H1 (cell line): Measurements from ENCODE around the gene LRBA. TPM values are rescaled to one million over a fixed set of nuclear protein-coding genes. Genes with fewer than 3 reads are reported as not detected.

Experiments used
- CTCF ChIA-PET: fragments of 300-600 bp; sonication (Branson Sonifier 250); formaldehyde crosslinking; loops from one replicate; lab custom pipeline; 2021; ENCODE audit not compliant: partially characterized antibody; lab: Charles Lee
- POLR2A ChIA-PET: fragments of 300-600 bp; sonication (Branson Sonifier 250); formaldehyde crosslinking; loops from one replicate; lab custom pipeline; 2021; ENCODE audit warnings: inconsistent platforms; ENCODE audit not compliant: partially characterized antibody; lab: Charles Lee
- DNase-seq, 2 experiments: peaks; one replicate each; pipeline versions ENCODE4 v3.0.0 to v3.0.0-alpha.2; 2010 to 2022; ENCODE audit warnings: low spot score in 2 of 2, low read depth in 1 of 2, mixed read lengths in 1 of 2
- FAIRE-seq: peaks from 2 replicates; lab custom pipeline; 2011; peaks lifted over from hg19 to GRCh38; lab: Jason Lieb, UNC
- H2AFZ ChIP-seq: 2 replicates; pipeline ENCODE4 v1.8.1; 2012; ENCODE audit warnings: low read length, inconsistent platforms
- H2AK5ac ChIP-seq: 2 replicates; pipeline ENCODE4 v1.6.1; 2013; ENCODE audit warnings: low read depth, low read length
- H2BK120ac ChIP-seq: replicated peaks from 2 replicates; pipeline ENCODE3; 2013; ENCODE audit warnings: low read depth, low read length, inconsistent platforms
- H2BK12ac ChIP-seq: 2 replicates; pipeline ENCODE4 v1.6.1; 2013; ENCODE audit warnings: low read depth, low read length
- H2BK15ac ChIP-seq: 2 replicates; pipeline ENCODE4 v1.6.1; 2013; ENCODE audit warnings: low read length
- H2BK20ac ChIP-seq: 2 replicates; pipeline ENCODE4 v1.6.1; 2013; ENCODE audit warnings: low read length
- H2BK5ac ChIP-seq: 2 replicates; pipeline ENCODE4 v1.6.1; 2013; ENCODE audit warnings: low read depth, low read length
- H3K14ac ChIP-seq: 2 replicates; pipeline ENCODE4 v1.6.1; 2013; ENCODE audit warnings: inconsistent platforms; ENCODE audit not compliant: insufficient read length
- H3K18ac ChIP-seq: 2 replicates; pipeline ENCODE4 v1.6.1; 2013; ENCODE audit warnings: low read length; ENCODE audit errors: extremely low read depth
- H3K23ac ChIP-seq: 2 replicates; pipeline ENCODE4 v1.6.1; 2013; ENCODE audit warnings: inconsistent platforms; ENCODE audit not compliant: insufficient read length
- H3K23me2 ChIP-seq: 2 replicates; pipeline ENCODE4 v1.6.1; 2013; ENCODE audit warnings: low read depth, low read length
- H3K27ac ChIP-seq: 2 replicates; pipeline ENCODE4 v1.6.1; 2011; ENCODE audit warnings: low read depth, low read length, inconsistent platforms
- H3K27me3 ChIP-seq, 4 experiments: replicated peaks in 1 of 4; 1 replicate in 1 of 4; 2 replicates in 3 of 4; pipeline versions ENCODE4 v1.6.1 to v1.8.1; 2011 to 2013; ENCODE audit warnings: low read length in 3 of 4, mild to moderate bottlenecking in 3 of 4, inconsistent platforms in 2 of 4, mixed read lengths in 2 of 4, moderate library complexity in 1 of 4; ENCODE audit not compliant: control insufficient read depth in 3 of 4, insufficient read depth in 3 of 4; ENCODE audit errors: extremely low read depth in 1 of 4
- H3K36me3 ChIP-seq, 4 experiments: 2 replicates each; pipeline versions ENCODE4 v1.6.1 to v1.8.1; 2011 to 2013; ENCODE audit warnings: mild to moderate bottlenecking in 4 of 4, low read length in 3 of 4, moderate library complexity in 2 of 4, control low read depth in 1 of 4, inconsistent platforms in 1 of 4; ENCODE audit not compliant: insufficient read depth in 4 of 4, control insufficient read depth in 2 of 4
- H3K4ac ChIP-seq: replicated peaks from 2 replicates; pipeline ENCODE3; 2013; ENCODE audit warnings: low read length, low read depth, mixed read lengths, inconsistent platforms; ENCODE audit not compliant: insufficient read length
- H3K4me1 ChIP-seq, 4 experiments: replicated peaks in 1 of 4; 1 replicate in 1 of 4; 2 replicates in 3 of 4; pipeline versions ENCODE4 v1.6.1 to v1.8.1; 2011 to 2013; ENCODE audit warnings: low read length in 3 of 4, inconsistent platforms in 2 of 4, mixed read lengths in 1 of 4; ENCODE audit not compliant: insufficient read depth in 4 of 4, control insufficient read depth in 3 of 4
- H3K4me2 ChIP-seq, 2 experiments: 2 replicates each; pipeline versions ENCODE4 v1.6.1 to v1.8.1; 2011 to 2013; ENCODE audit warnings: low read depth in 2 of 2, low read length in 2 of 2, control low read depth in 1 of 2, inconsistent platforms in 1 of 2, mild to moderate bottlenecking in 1 of 2; ENCODE audit not compliant: insufficient read depth in 1 of 2
- H3K4me3 ChIP-seq, 4 experiments: fragments of 200-600, 300-600 bp in 1 of 4; sonication (generic), shearing (Covaris generic), sonication (Bioruptor Twin) in 1 of 4; 2 replicates each; pipeline versions ENCODE4 v1.5.1 to v1.8.1; 2011 to 2016; ENCODE audit warnings: low read length in 4 of 4, low read depth in 3 of 4, control low read depth in 2 of 4, inconsistent platforms in 2 of 4, mild to moderate bottlenecking in 2 of 4, mixed read lengths in 1 of 4, moderate library complexity in 1 of 4; ENCODE audit not compliant: insufficient read depth in 2 of 4; ENCODE audit errors: extremely low read depth in 1 of 4
- H3K56ac ChIP-seq: replicated peaks from 2 replicates; pipeline ENCODE3; 2013; ENCODE audit warnings: low read depth, mild to moderate bottlenecking, mixed read lengths, low read length, inconsistent platforms; ENCODE audit not compliant: insufficient read length
- H3K79me1 ChIP-seq: 2 replicates; pipeline ENCODE4 v1.6.1; 2013; ENCODE audit warnings: low read depth, low read length, control low read depth
- H3K79me2 ChIP-seq, 2 experiments: 2 replicates each; pipeline versions ENCODE4 v1.6.1 to v1.8.1; 2012 to 2013; ENCODE audit warnings: low read length in 2 of 2, mild to moderate bottlenecking in 2 of 2, inconsistent platforms in 1 of 2; ENCODE audit not compliant: insufficient read depth in 2 of 2, control insufficient read depth in 1 of 2
- H3K9ac ChIP-seq, 4 experiments: replicated peaks in 1 of 4; 1 replicate in 1 of 4; 2 replicates in 3 of 4; pipeline versions ENCODE4 v1.6.1 to v1.8.1; 2011 to 2013; ENCODE audit warnings: low read depth in 3 of 4, low read length in 3 of 4, control low read depth in 2 of 4, mild to moderate bottlenecking in 2 of 4, moderate library complexity in 2 of 4, inconsistent platforms in 1 of 4; ENCODE audit errors: extremely low read depth in 1 of 4
- H3K9me3 ChIP-seq, 2 experiments: 2 replicates each; pipeline versions ENCODE4 v1.6.1 to v1.8.1; 2012 to 2013; ENCODE audit warnings: mild to moderate bottlenecking in 2 of 2, moderate library complexity in 2 of 2, control low read depth in 1 of 2, inconsistent platforms in 1 of 2, low read depth in 1 of 2, low read length in 1 of 2, mixed read lengths in 1 of 2; ENCODE audit not compliant: insufficient read depth in 2 of 2
- H4K20me1 ChIP-seq, 2 experiments: replicated peaks in 1 of 2; 2 replicates each; pipeline versions ENCODE3 to v1.8.1; 2011 to 2013; ENCODE audit warnings: inconsistent platforms in 2 of 2, low read length in 2 of 2, mild to moderate bottlenecking in 1 of 2; ENCODE audit not compliant: insufficient read depth in 2 of 2, control insufficient read depth in 1 of 2
- H4K5ac ChIP-seq: 2 replicates; pipeline ENCODE4 v1.6.1; 2013; ENCODE audit warnings: low read length, low read depth, mixed read lengths, inconsistent platforms; ENCODE audit not compliant: insufficient read length
- H4K8ac ChIP-seq: 2 replicates; pipeline ENCODE4 v1.8.0; 2013; ENCODE audit warnings: mild to moderate bottlenecking, moderate library complexity, low read length, inconsistent platforms; ENCODE audit not compliant: insufficient read depth; ENCODE audit errors: extremely low read depth
- H4K91ac ChIP-seq: replicated peaks from 2 replicates; pipeline ENCODE3; 2013; ENCODE audit warnings: low read length, mixed read lengths, inconsistent platforms; ENCODE audit not compliant: insufficient read length
- MAFK ChIP-seq: IDR thresholded peaks from 2 replicates; pipeline ENCODE4 v1.6.1; 2012; ENCODE audit warnings: low read depth, mild to moderate bottlenecking, improper control_type of control experiment, low read length
- YY1 ChIP-seq: IDR thresholded peaks from 2 replicates; pipeline ENCODE4 v1.6.1; 2011; ENCODE audit warnings: low read depth, mild to moderate bottlenecking, low read length
- WGBS, 2 experiments: shearing (Covaris generic) in 1 of 2; methylation state at CpG; one replicate each; pipeline versions ENCODE4 v1.1.6 to v1.1.7; 2013 to 2015; ENCODE audit warnings: low lambda C conversion rate in 2 of 2, mixed read lengths in 2 of 2, inconsistent platforms in 1 of 2, low coverage in 1 of 2, missing lambda C conversion rate in 1 of 2; ENCODE audit not compliant: insufficient replicate concordance in 2 of 2, insufficient coverage in 1 of 2, insufficient read length in 1 of 2; ENCODE audit errors: extremely low coverage in 1 of 2, missing lambda C conversion rate in 1 of 2; 5-methylcytosine and 5-hydroxymethylcytosine counted together
- polyA plus RNA-seq, 7 experiments: library from polyadenylated mRNA; depleted of rRNA in 3 of 7; stranded (reverse) in 5 of 7; unstranded in 2 of 7; fragments of >200 nt in 5 of 7; fragments of 200-250 nt in 2 of 7; gene quantifications; 1 replicate in 5 of 7; 2 replicates in 1 of 7; 4 replicates in 1 of 7; pipeline versions ENCODE4 v1.2.1 to v1.2.3, GENCODE V29; 2011 to 2013; ENCODE audit warnings: missing spikeins in 2 of 7, mixed read lengths in 2 of 7
- total RNA-seq: library from RNA; stranded (reverse); fragmentation: NEBNext Ultra II Directional; extraction: Animal tissue kit (Norgen Biotek cat#: 25700); gene quantifications from 2 replicates; pipeline ENCODE4 v1.2.1, GENCODE V29; 2021

LRBA gene
- total and polyA plus RNA-seq, 2 of the 8 experiments (the other 6 are each of a cell fraction or from before 2014, with no cell fraction given) = 54.6 to 83.2 TPM

DNA sequence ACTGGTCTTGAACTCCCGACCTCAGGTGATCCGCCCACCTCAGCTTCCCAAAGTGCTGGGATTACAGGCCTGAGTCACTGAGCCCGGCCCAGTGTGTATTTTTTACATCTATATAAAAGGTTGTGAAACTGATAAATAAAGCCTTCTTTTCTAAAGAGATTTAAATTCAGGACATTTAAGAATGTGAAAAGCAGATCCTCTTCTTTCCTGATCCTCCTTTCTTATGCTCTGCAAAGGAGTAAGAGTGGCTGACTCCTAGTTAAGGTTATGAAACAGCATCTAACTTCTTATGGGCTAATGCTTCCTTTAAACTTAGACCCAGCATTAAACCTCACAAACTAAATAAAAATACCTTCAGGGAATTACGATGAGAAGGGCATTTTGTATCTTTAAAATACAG, 630.8 kb downstream of the LRBA start:
- no peak overlapping the region for H3K18ac ChIP-seq
- CTCF ChIA-PET = interaction anchor here (0.8 to 1.0 kb wide), 2 partner anchors 18 to 20 kb away, joined by 3 to 4 read pairs; no protein-coding TSS in a partner anchor
- no peaks in the 10 kb centered on the region for H4K20me1 ChIP-seq
- H3K23me2 ChIP-seq = no peaks in the 10 kb centered on the region
- H4K5ac ChIP-seq = no peak overlapping the region
- no peak overlapping the region for H4K91ac ChIP-seq
- H3K9ac ChIP-seq = no peak overlapping the region
- no peak overlapping the region for H2BK5ac ChIP-seq
- H3K56ac ChIP-seq = no peak overlapping the region
- TF ChIP-seq YY1 (no peak), MAFK (no peak)
- no peak overlapping the region for H2AFZ ChIP-seq
- no peak overlapping the region for H3K4me3 ChIP-seq
- H4K8ac ChIP-seq = no peak overlapping the region
- H3K79me2 ChIP-seq = no peaks in the 10 kb centered on the region
- no peak overlapping the region for H3K23ac ChIP-seq
- H2BK15ac ChIP-seq = no peak overlapping the region
- no peak overlapping the region for H2BK20ac ChIP-seq
- POLR2A ChIA-PET = interaction anchor here (1.0 kb wide), 1 partner anchor 15 kb away, joined by 3 read pairs; no protein-coding TSS in a partner anchor
- no peaks in the 10 kb centered on the region for H3K79me1 ChIP-seq
- H3K27me3 ChIP-seq = no peaks in the 10 kb centered on the region
- no peak overlapping the region for H2BK12ac ChIP-seq
- no peak overlapping the region for H3K4ac ChIP-seq
- no peak overlapping the region for H3K4me2 ChIP-seq
- no peaks in the 10 kb centered on the region for H3K36me3 ChIP-seq
- H3K9me3 ChIP-seq = no peaks in the 10 kb centered on the region
- H3K14ac ChIP-seq = no peak overlapping the region
- peaks cover 0 to 3% (median 2%) of the 10 kb centered on the region in 4 experiments; a peak in 1 of 7 replicates for H3K4me1 ChIP-seq
- no peak overlapping the region for H2BK120ac ChIP-seq
- WGBS, 2 experiments = 62% methylated on average over 4 of the region's 4 CpGs; no CpG with 5 or more reads in 1 of the 2 experiments
- no peak overlapping the region for H3K27ac ChIP-seq
- no peak for DNase-seq
- H2AK5ac ChIP-seq = no peak overlapping the region
- FAIRE-seq = no peak
